H1 (cell line): Measurements from ENCODE around the gene ATAD5. TPM values are rescaled to one million over a fixed set of nuclear protein-coding genes. Genes with fewer than 3 reads are reported as not detected.

Source experiments
- RBBP5 ChIP-seq: IDR thresholded peaks from 2 replicates; pipeline ENCODE4 v1.7.1; 2012; ENCODE audit warnings: low read depth, mild to moderate bottlenecking, inconsistent platforms, low read length, moderate library complexity, borderline replicate concordance
- polyA plus RNA-seq, 7 experiments: library from polyadenylated mRNA; depleted of rRNA in 3 of 7; stranded (reverse) in 5 of 7; unstranded in 2 of 7; fragments of >200 nt in 5 of 7; fragments of 200-250 nt in 2 of 7; gene quantifications; 1 replicate in 5 of 7; 2 replicates in 1 of 7; 4 replicates in 1 of 7; pipeline versions ENCODE4 v1.2.1 to v1.2.3, GENCODE V29; 2011 to 2013; ENCODE audit warnings: missing spikeins in 2 of 7, mixed read lengths in 2 of 7
- total RNA-seq: library from RNA; stranded (reverse); fragmentation: NEBNext Ultra II Directional; extraction: Animal tissue kit (Norgen Biotek cat#: 25700); gene quantifications from 2 replicates; pipeline ENCODE4 v1.2.1, GENCODE V29; 2021

Gene ATAD5
- total and polyA plus RNA-seq, 2 of the 8 experiments (the other 6 are each of a cell fraction or from before 2014, with no cell fraction given) = 3.5 to 30.0 TPM

GRCh38 chr17:30819971-30820705 lies 11.6 kb upstream of the ATAD5 start (continued):
- TF ChIP-seq RBBP5 = no peak
